HG02884 (cell line): ENCODE measurements around the gene CYSRT1.

ENCODE experiments used
- ATAC-seq: cut with Tn5 transposase; IDR thresholded peaks from one replicate; pipeline ENCODE4 v1.9.1; 2021; ENCODE audit warnings: mild to moderate bottlenecking, moderate library complexity; ENCODE audit not compliant: unreplicated experiment

CYSRT1 gene

DNA sequence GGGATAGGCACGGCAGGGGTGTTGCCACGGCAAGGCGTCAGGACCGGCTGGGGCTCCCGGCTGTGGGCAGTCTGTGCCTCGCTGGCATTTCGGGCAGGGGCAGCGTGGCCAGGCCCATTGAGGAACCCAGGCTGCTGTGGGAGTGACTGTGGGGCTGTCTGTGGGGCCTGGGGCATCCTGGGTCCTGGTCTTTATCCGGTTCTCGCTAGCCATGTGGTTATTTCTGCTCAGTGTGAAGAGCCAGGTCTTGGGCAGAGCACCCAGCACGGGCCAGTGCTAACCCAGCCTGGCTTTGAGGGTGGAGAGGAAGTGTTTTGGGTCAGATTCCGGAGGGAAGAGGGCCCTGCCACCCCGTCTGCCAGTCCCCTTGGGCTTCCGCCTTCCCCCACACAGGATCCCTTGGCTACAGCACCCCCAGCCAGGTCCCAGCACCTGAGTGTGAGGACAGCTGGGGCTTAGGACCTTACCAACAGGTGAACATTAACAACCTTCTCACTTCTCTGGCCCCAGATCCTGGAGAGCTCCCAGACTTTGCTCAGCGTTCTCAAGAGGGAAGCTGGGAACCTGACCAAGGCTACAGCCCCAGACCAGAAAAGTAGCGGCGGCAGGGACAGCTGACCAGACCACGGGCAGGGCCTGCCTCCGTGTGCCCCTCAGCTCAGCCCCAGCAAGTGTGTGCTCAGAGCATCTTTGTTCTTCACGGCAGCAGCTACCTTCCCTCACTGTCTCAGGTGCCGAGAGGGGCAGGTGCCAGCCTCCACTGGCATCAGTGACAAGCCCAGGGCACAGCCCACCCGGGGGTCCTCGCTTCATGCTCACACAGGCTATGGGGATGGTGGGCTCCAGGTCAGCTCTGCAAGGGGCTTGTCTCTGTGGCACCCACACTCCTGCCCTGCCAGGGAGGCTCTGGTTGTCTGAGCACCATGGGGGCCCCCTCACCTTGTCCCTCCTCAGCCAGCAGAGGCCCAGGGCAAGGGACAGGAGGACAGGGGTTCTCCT is 35.4 kb upstream of the CYSRT1 start:
- ATAC-seq = no peak

GRCh38 chr9:137190315-137190856 is 34.6 kb upstream of the CYSRT1 start:
- ATAC-seq = no peak

DNA sequence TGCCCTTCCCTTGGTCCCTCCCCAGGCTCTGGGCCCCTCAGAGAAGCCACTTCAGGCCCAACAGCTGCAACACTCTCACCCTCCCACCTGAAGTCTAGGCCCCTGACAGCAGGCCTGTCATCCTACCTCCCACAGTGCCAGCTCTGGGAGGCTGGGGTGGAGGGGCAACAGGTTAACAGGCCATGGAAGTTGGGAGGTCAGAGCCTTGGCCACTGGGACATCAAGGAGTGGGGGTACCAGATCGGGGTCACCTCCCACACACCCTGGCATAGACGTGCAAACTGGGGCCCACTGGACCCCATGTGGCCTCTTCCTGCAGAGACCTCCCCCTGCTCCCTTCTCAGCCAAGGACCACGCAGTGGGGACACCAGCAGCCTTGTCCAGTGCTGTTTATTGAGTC is 33.7 kb upstream of the CYSRT1 start:
- ATAC-seq = no peak

DNA sequence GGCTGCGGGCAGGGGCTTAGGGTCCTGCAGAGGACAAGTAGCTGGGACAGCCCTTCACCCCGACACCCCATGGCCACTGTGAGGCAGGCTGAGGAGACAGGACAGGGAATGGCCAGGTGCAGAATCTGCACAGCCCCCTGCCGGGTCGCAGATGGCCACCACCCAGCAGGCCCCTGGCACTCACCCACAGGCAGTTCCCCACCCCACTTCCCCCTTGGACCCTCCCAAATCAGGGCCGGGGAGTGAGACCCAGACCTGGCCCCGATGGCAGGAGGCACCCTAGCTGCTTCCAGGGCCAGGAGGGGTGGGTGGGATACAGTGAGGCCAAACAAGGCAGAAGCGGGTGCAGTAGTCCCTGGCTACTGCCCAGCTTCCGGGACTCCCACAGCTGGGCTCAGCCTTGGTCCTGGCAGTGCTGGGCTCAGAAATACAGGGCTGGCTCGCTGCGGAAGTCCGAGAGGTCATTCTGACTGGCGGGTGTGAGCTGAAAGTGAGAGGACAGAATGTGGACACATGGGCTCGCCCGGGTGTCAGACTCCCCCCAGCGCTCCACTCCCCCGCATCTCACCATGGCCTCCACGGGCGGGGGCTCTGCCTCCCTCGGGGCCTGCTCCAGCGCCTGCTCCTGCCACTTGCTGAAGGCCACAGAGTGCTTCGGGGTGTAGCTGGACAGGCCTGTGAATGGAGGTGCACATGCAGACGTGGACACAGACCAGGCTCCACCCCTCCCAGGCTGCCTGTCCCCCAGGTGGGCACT is 33.1 kb upstream of the CYSRT1 start:
- ATAC-seq = no peak

DNA sequence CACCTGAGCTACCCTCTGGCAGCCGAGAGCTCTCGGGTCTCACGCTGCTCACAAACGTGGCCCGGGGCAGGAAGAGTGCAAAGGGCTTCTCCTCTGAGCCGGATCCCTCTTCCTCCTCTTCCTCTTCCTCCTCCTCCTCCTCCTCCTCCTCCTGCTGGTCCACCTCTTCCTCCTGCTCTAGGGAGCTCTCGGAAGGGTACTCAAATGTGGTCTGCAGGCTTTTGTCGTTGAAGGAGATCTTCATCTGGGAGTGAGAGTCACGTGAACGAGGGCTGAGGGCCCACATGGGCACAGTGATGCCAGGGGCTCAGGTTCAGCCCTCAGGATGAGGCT is 32.6 kb upstream of the CYSRT1 start:
- ATAC-seq = no peak

DNA sequence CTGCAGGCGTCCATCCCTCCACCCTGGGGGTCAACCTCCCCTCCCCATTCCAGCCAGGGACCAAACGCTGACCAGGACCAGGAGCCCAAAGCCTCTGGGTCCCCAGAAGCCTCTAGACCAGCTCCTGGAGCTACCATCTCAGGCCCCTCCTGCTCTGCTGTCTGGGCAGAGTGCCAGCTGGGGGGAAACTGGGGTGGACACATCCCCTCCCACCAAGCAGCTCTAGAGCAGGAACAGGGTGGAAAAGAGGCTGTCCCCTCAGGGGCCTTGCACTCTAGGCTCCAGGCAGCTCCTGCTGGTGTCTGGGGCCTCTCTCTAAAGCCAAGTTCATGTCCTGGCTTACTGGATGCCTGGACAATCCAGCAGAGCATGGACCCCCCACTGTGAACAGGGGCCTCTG is 32.1 kb upstream of the CYSRT1 start:
- ATAC-seq = no peak

GRCh38 chr9:137193771-137194170 is 31.2 kb upstream of the CYSRT1 start:
- ATAC-seq = no peak

GRCh38 chr9:137194388-137194787 is 30.6 kb upstream of the CYSRT1 start:
- ATAC-seq = no peak

GRCh38 chr9:137194909-137195308 is 30.1 kb upstream of the CYSRT1 start:
- no peak for ATAC-seq

- no peak for ATAC-seq
Measured at GRCh38 chr9:137195525-137196220, 29.3 kb upstream of the CYSRT1 start.

GRCh38 chr9:137198051-137198901 is 26.7 kb upstream of the CYSRT1 start:
- ATAC-seq = no peak

DNA sequence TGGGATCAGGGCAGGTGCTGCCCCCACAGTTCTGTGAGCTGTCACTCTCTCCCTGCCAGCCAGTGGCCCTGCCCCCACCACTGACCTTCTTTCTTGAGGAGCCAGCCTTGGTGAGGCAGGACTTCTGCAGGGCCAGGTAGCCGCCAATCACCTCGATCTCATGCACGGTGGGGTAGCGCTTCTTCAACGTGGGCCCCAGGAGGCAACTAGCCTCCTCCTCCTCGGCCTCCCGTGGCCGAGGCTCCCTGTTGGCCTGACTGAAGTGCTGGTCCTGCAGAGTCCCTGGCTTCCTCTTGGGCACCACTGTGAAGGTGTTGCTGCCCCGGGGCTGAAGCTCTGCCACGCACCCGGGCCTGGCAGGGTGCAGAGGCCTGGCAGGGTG is 26.1 kb upstream of the CYSRT1 start:
- no peak for ATAC-seq

DNA sequence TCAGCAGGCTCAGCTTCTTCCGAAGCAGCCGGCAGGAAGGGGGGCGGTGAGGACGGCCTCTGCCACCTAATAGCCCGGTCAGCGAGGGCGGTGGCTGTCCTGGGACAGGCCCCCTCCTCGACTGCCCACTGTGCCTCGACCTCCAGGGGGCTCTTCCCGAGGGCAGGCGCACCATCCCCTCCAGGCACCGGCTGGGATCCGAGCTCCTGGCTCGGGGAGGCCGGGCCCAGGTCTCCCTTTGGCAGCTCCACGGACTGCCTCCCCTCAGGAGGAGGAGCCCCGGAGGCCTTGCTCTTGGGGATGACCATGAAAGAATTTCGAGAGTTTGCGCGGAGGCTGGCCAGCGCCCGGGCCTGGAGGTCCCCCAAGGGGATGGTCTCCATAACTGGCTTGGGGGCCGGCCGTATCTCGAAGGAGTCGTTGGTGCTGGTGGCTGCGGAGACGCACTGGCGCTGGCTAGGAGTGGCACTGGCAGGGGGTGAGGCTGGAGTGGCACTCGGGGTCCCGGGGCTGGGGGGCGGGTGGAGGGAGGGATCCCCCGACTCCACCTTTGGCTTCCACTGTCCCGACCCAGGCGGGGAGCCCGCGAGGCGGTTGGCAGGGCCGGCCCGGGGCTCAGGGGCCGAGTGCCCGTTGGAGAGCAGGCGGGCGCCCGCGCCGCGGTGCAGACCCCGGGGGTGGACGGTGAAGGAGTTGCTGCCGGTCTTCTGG is 25.4 kb upstream of the CYSRT1 start:
- no peak for ATAC-seq

DNA sequence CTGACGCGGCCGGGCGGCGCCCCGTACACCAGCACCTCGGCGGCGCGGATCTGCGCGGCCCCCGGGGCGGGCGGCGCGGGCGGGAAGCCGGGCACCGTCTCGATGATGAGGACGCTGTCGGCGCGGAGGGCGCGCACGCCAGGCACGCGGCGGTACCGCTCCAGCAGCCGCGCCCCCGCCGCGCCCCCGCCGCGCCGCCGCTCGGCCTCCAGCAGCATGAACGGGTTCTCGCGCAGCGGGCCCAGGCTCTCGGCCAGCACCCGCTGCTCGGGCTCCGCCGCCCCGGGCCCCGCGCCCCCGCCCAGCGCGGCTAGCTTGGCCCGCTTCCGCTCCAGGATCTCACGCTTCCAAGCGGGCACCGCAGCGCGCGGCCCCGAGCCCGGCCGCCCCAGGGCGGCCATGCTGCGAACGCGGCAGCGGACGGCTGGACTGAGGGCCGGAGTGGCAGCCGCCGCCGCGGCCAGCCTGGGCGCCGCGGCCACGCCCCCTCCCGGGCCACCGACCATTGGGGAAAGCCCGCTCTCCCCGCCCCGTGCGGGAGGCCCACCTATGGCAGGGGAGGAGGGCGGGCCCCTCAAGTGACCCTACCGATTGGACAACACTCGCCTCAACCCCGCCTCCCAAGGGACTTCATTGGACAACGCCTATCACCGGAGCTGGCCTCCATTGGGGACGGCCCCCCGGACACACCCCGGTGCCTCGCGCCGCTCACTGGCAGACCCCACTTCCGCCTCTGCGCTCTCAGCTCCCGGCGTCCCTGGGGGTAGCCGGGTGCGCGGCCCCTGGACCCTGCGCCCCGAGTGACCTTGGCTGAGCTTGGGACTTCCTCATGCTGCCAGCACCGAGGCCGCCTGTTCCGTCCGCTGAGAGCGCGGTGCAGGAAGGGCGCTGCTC is 24.4 kb upstream of the CYSRT1 start, which contains the start of gene TPRN:
TPRN (minus strand) TSS at position 431 of the 894 bp plus-strand sequence; CDS start at position 401, 30 bp downstream.
- peak; percentile 87 for ATAC-seq

- ATAC-seq = no peak
Measured at GRCh38 chr9:137201205-137201868, 23.6 kb upstream of the CYSRT1 start.

DNA sequence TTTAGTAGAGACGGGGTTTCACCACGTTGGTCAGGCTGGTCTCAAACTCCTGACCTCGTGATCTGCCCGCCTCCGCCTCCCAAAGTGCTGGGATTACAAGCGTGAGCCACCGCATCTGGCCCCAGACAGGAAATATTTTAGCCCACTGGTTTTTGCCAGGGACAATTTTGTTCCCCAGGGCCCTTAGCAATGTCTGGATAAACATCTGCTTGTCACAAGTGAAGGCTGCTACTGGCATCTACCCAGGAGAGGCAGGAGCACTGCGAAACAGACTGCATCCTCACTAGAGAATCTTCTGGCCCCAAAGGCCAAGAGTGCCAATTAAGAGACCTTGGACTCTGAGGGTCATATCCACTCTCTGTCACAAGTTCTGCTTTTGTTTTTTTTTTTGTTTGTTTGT is 22.0 kb upstream of the CYSRT1 start:
- no peak for ATAC-seq

GRCh38 chr9:137204731-137205125 is 20.2 kb upstream of the CYSRT1 start:
- ATAC-seq = no peak
